Epithelial cell of prostate (primary cell): ENCODE measurements around the gene EMX1.

Experiments
- DNase-seq: peaks from one replicate; pipeline ENCODE4 v3.0.0-alpha.2; 2011; ENCODE audit warnings: low read depth, low spot score
- H3K27ac ChIP-seq: fragments of 450-650 bp; 2 replicates; pipeline ENCODE4 v1.5.1; 2017; ENCODE audit warnings: mild to moderate bottlenecking

EMX1 gene

GRCh38 chr2:72973137-72973535 lies 55.8 kb downstream of the EMX1 start:
- DNase-seq: no peak
- no peak overlapping the region for H3K27ac ChIP-seq

- H3K27ac ChIP-seq: no peak overlapping the region
- DNase-seq: no peak
These were observed 56.5 kb downstream of the EMX1 start for GRCh38 chr2:72973566-72974435.

GRCh38 chr2:72974436-72974754 lies 57.1 kb downstream of the EMX1 start:
- DNase-seq: no peak
- H3K27ac ChIP-seq: no peak overlapping the region

- DNase-seq: no peak
These were observed 57.7 kb downstream of the EMX1 start for GRCh38 chr2:72975017-72975416.

GRCh38 chr2:72979896-72980295 lies 62.6 kb downstream of the EMX1 start:
- no peak for DNase-seq
- H3K27ac ChIP-seq: no peak overlapping the region

More at GRCh38 chr2:72975017-72975416, 57.7 kb downstream of the EMX1 start:
- H3K27ac ChIP-seq: no peak overlapping the region

GRCh38 chr2:72980535-72981217 lies 63.4 kb downstream of the EMX1 start:
- no peak for DNase-seq
- H3K27ac ChIP-seq: no peak overlapping the region

GRCh38 chr2:72981536-72981935 lies 64.2 kb downstream of the EMX1 start:
- DNase-seq: no peak
- H3K27ac ChIP-seq: no peak overlapping the region

- DNase-seq: no peak
- H3K27ac ChIP-seq: no peak overlapping the region
These were observed 64.9 kb downstream of the EMX1 start for GRCh38 chr2:72982219-72982618.

- DNase-seq: no peak
- H3K27ac ChIP-seq: no peak overlapping the region
These were observed 65.6 kb downstream of the EMX1 start for GRCh38 chr2:72982781-72983499.

GRCh38 chr2:72983500-72984161 lies 66.3 kb downstream of the EMX1 start:
- H3K27ac ChIP-seq: no peak overlapping the region
- DNase-seq: no peak

- H3K27ac ChIP-seq: no peak overlapping the region
- no peak for DNase-seq
These were observed 66.9 kb downstream of the EMX1 start for GRCh38 chr2:72984172-72984671.
